UCSD-AML1 (cell line): ENCODE results near the gene OLFM2.
"Not testable (repeated sequence)": the region's sequence is repeated elsewhere in the genome, so short reads cannot be mapped to it uniquely, and the experiment has no call there.

ENCODE experiments used
- DNase-seq: peaks from one replicate; lab custom pipeline; 2025; ENCODE audit not compliant: unreplicated experiment; lab: John Stamatoyannopoulos, UW

Gene OLFM2

GRCh38 chr19:9936326-9937000 lies at the start of gene OLFM2:
OLFM2 (minus strand) TSS chr19:9936515; CDS start chr19:9936366, 149 bp downstream.
- DNase-seq, result no peak

- no peak for DNase-seq
These were observed 45.3 kb upstream of the OLFM2 start for GRCh38 chr19:9981406-9982260.

GRCh38 chr19:9972103-9972502 lies 35.8 kb upstream of the OLFM2 start:
- DNase-seq, result no peak

GRCh38 chr19:9971166-9971897 lies 35.0 kb upstream of the OLFM2 start:
- DNase-seq, result no peak

GRCh38 chr19:9970481-9970880 lies 34.2 kb upstream of the OLFM2 start:
- DNase-seq, result no peak

GRCh38 chr19:9969688-9969975 lies 33.3 kb upstream of the OLFM2 start:
- DNase-seq, result no peak

GRCh38 chr19:9968820-9969687 lies 32.7 kb upstream of the OLFM2 start:
- no peak for DNase-seq

GRCh38 chr19:9967326-9967725 lies 31.0 kb upstream of the OLFM2 start:
- no peak for DNase-seq

GRCh38 chr19:9966448-9966847 lies 30.1 kb upstream of the OLFM2 start:
- DNase-seq, result no peak

GRCh38 chr19:9966024-9966423 lies 29.7 kb upstream of the OLFM2 start:
- no peak for DNase-seq

- DNase-seq, result no peak
These were observed 26.4 kb upstream of the OLFM2 start for GRCh38 chr19:9962623-9963290.

- no peak for DNase-seq
These were observed 24.8 kb upstream of the OLFM2 start for GRCh38 chr19:9961103-9961502.

GRCh38 chr19:9958379-9958821 lies 22.1 kb upstream of the OLFM2 start:
- no peak for DNase-seq

- DNase-seq, result no peak
These were observed 20.6 kb upstream of the OLFM2 start for GRCh38 chr19:9956956-9957355.

- DNase-seq, result no peak
These were observed 17.7 kb upstream of the OLFM2 start for GRCh38 chr19:9953802-9954542.

- DNase-seq, result no peak
These were observed 16.0 kb upstream of the OLFM2 start for GRCh38 chr19:9952276-9952675.

- DNase-seq, result no peak
These were observed 11.1 kb upstream of the OLFM2 start for GRCh38 chr19:9947441-9947840.

GRCh38 chr19:9946528-9947125 lies 10.3 kb upstream of the OLFM2 start:
- not testable (repeated sequence) for DNase-seq

- no peak for DNase-seq
These were observed 9.1 kb upstream of the OLFM2 start for GRCh38 chr19:9945319-9945966.
